Right lobe of liver (tissue), 4 donors: Measurements from ENCODE around the gene RNF215.

Experiments
- POLR2A ChIP-seq: fragments of 450-650 bp; IDR thresholded peaks from one replicate; pipeline ENCODE4 v1.6.1; 2017; ENCODE audit warnings: antibody characterized with exemption, mild to moderate bottlenecking
- TF ChIP-seq, protein P1 (sequence below), 4 donors: fragments of 200-600 bp in 3 of 4; fragments of 450-650 bp in 1 of 4; IDR thresholded peaks; one replicate each; pipeline versions ENCODE4 v1.5.1 to v1.8.0; 2016 to 2022; ENCODE audit warnings: antibody characterized with exemption in 4 of 4, mild to moderate bottlenecking in 2 of 4
- donor health status: DM: no; HTN: no; CAD: no.
- donor health status: DM: no; HTN: no; CAD: no.
- donor health status: DM: no; HTN: yes; CAD: no.

DNA sequence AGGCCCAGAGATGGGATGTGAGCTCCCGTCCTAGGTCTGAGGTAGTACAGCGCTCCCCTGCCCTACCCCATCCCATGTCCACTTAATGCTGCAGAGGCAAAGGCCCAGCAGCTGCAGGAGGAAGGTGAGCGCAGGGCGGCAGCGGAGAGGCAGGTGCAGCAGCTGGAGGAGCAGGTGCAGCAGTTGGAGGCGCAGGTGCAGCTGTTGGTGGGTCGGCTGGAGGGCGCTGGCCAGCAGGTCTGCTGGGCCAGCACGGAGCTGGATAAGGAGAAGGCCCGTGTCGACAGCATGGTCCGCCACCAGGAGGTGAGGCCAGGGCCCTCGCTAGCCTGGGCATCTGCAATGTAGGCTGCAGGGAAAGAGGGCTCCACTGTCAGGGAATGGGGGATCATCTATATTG lies 15.2 kb downstream of the RNF215 start:
- TF ChIP-seq, protein P1, sequence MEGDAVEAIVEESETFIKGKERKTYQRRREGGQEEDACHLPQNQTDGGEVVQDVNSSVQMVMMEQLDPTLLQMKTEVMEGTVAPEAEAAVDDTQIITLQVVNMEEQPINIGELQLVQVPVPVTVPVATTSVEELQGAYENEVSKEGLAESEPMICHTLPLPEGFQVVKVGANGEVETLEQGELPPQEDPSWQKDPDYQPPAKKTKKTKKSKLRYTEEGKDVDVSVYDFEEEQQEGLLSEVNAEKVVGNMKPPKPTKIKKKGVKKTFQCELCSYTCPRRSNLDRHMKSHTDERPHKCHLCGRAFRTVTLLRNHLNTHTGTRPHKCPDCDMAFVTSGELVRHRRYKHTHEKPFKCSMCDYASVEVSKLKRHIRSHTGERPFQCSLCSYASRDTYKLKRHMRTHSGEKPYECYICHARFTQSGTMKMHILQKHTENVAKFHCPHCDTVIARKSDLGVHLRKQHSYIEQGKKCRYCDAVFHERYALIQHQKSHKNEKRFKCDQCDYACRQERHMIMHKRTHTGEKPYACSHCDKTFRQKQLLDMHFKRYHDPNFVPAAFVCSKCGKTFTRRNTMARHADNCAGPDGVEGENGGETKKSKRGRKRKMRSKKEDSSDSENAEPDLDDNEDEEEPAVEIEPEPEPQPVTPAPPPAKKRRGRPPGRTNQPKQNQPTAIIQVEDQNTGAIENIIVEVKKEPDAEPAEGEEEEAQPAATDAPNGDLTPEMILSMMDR (IDR thresholded peaks at IDR 0.05), result no peak
- no peak for TF ChIP-seq POLR2A
